HG03175 (cell line): ENCODE results near the gene SFXN5.

Source experiments
- ATAC-seq: cut with Tn5 transposase; IDR thresholded peaks from one replicate; pipeline ENCODE4 v1.9.1; 2021; ENCODE audit warnings: mild to moderate bottlenecking, moderate library complexity; ENCODE audit not compliant: unreplicated experiment

The SFXN5 gene

GRCh38 chr2:72927619-72928550 lies 143.6 kb downstream of the SFXN5 start:
- ATAC-seq = no peak

GRCh38 chr2:72926811-72927465 lies 144.6 kb downstream of the SFXN5 start:
- ATAC-seq = no peak

- ATAC-seq = no peak
Measured at GRCh38 chr2:72926368-72926767, 145.1 kb downstream of the SFXN5 start.

GRCh38 chr2:72925328-72925943 lies 146.1 kb downstream of the SFXN5 start:
- ATAC-seq = no peak

- no peak for ATAC-seq
Measured at GRCh38 chr2:72924353-72925240, 146.9 kb downstream of the SFXN5 start.

- ATAC-seq = no peak
Measured at GRCh38 chr2:72923833-72924352, 147.6 kb downstream of the SFXN5 start.

- ATAC-seq = no peak
Measured at GRCh38 chr2:72921853-72922252, 149.7 kb downstream of the SFXN5 start.

GRCh38 chr2:72921088-72921851 lies 150.2 kb downstream of the SFXN5 start:
- no peak for ATAC-seq

GRCh38 chr2:72920318-72921087 lies 151.0 kb downstream of the SFXN5 start:
- no peak for ATAC-seq

- no peak for ATAC-seq
Measured at GRCh38 chr2:72919414-72920317, 151.8 kb downstream of the SFXN5 start.

- no peak for ATAC-seq
Measured at GRCh38 chr2:72917877-72918553, 153.5 kb downstream of the SFXN5 start.

- ATAC-seq = no peak
Measured at GRCh38 chr2:72917138-72917876, 154.2 kb downstream of the SFXN5 start, which contains the start of gene EMX1. EMX1 (plus strand) TSS chr2:72917519; CDS start chr2:72917853, 334 bp downstream.

GRCh38 chr2:72916743-72917137 lies 154.8 kb downstream of the SFXN5 start:
- ATAC-seq = peak; percentile 10

- peak; percentile 51 for ATAC-seq
Measured at GRCh38 chr2:72915907-72916742, 155.4 kb downstream of the SFXN5 start.

- no peak for ATAC-seq
Measured at GRCh38 chr2:72915320-72915906, 156.1 kb downstream of the SFXN5 start.
